AG04450 (cell line): ENCODE data around the gene HMX2. TPM values are rescaled to one million over a fixed set of nuclear protein-coding genes. Genes with fewer than 3 reads are reported as not detected.

ENCODE experiments used
- CTCF ChIA-PET: fragments of 300-600, 350-600 bp; formaldehyde crosslinking; extraction: SDS; loops from one replicate; lab custom pipeline; 2022; ENCODE audit warnings: antibody characterized with exemption, inconsistent platforms; lab: Charles Lee
- POLR2A ChIA-PET: fragments of 350-600 bp; formaldehyde crosslinking; extraction: SDS; loops from one replicate; lab custom pipeline; 2021; ENCODE audit warnings: antibody characterized with exemption, inconsistent platforms; lab: Yijun Ruan, JAX
- DNase-seq: peaks from one replicate; pipeline ENCODE4 v3.0.0-alpha.2; 2011; ENCODE audit warnings: low read depth, low spot score
- H3K27ac ChIP-seq: one replicate; pipeline ENCODE4 v1.5.1; 2012; ENCODE audit warnings: low read depth, low read length, control low read depth
- H3K27me3 ChIP-seq: one replicate; pipeline ENCODE4 v1.6.0; 2012; ENCODE audit warnings: low read length; ENCODE audit not compliant: control insufficient read depth, insufficient read depth
- H3K4me3 ChIP-seq: 2 replicates; pipeline ENCODE4 v1.5.1; 2011; ENCODE audit warnings: mild to moderate bottlenecking, low read depth, low read length, control low read depth
- H3K9me3 ChIP-seq: 2 replicates; pipeline ENCODE4 v1.5.1; 2012; ENCODE audit warnings: low read length; ENCODE audit not compliant: control insufficient read depth, insufficient read depth
- CTCF ChIP-seq: IDR thresholded peaks from 2 replicates; pipeline ENCODE4 v1.5.1; 2011; ENCODE audit warnings: low read depth, low read length, control low read depth, inconsistent platforms
- polyA plus RNA-seq: library from polyadenylated mRNA; depleted of rRNA; stranded (reverse); fragments of >200 nt; gene quantifications from 2 replicates; pipeline ENCODE4 v1.2.3, GENCODE V29; 2011

Gene HMX2
- polyA plus RNA-seq, 1 experiment = not detected

- ChIA-PET CTCF (no interaction called here), POLR2A (no interaction called here)
- Histone ChIP-seq H3K27me3 (peaks cover 61% of the 10 kb centered on the region), H3K27ac (peak overlapping the region; percentile 39), H3K4me3 (no peak overlapping the region), H3K9me3 (peaks cover 4% of the 10 kb centered on the region; the same call in 1 of the 2 replicates)
- no peak for DNase-seq
- TF ChIP-seq CTCF = no peak
Measured at GRCh38 chr10:123129618-123130271, 18.2 kb upstream of the HMX2 start.

GRCh38 chr10:123132576-123133477 is 15.1 kb upstream of the HMX2 start:
- H3K27me3 ChIP-seq = peaks cover 72% of the 10 kb centered on the region
- H3K9me3 ChIP-seq = peaks cover 5% of the 10 kb centered on the region; the same call in 1 of the 2 replicates
- ChIA-PET CTCF (interaction anchor here (0.6 to 1.8 kb wide), 17 partner anchors 8 to 426 kb away, joined by 3 to 10 read pairs (median 4); partner anchors contain the start of gene BUB3), POLR2A (no interaction called here)
- peak overlapping the region; percentile 50 for H3K4me3 ChIP-seq
- DNase-seq = peak; percentile 24
- TF ChIP-seq CTCF = peak; percentile 94
- H3K27ac ChIP-seq = no peak overlapping the region

- no peak for TF ChIP-seq CTCF
- DNase-seq = no peak
- ChIA-PET POLR2A (no interaction called here), CTCF (interaction anchor here (0.6 to 1.8 kb wide), 20 partner anchors 9 to 1270 kb away, joined by 3 to 10 read pairs (median 4); partner anchors contain the start of gene BUB3)
- peaks cover 75% of the 10 kb centered on the region for H3K27me3 ChIP-seq
- H3K27ac ChIP-seq = no peak overlapping the region
- no peak overlapping the region for H3K4me3 ChIP-seq
- peaks cover 5% of the 10 kb centered on the region; the same call in 1 of the 2 replicates for H3K9me3 ChIP-seq
Measured at GRCh38 chr10:123133541-123134342, 14.2 kb upstream of the HMX2 start.

GRCh38 chr10:123134343-123134914 is 13.5 kb upstream of the HMX2 start:
- Histone ChIP-seq H3K9me3 (peaks cover 5% of the 10 kb centered on the region; the same call in 1 of the 2 replicates), H3K27me3 (peaks cover 78% of the 10 kb centered on the region), H3K27ac (no peak overlapping the region), H3K4me3 (no peak overlapping the region)
- CTCF ChIA-PET = interaction anchor here (0.8 to 1.8 kb wide), 6 partner anchors 10 to 1269 kb away, joined by 3 to 10 read pairs (median 4); no protein-coding TSS in a partner anchor
- POLR2A ChIA-PET = no interaction called here
- no peak for TF ChIP-seq CTCF
- no peak for DNase-seq
